DMS153 treated with DMSO at 0.1 percent for 48 hours (cell line): ENCODE measurements around the gene FAM236A.
"Not testable (repeated sequence)": the region's sequence is repeated elsewhere in the genome, so short reads cannot be mapped to it uniquely, and the experiment has no call there.

Experiments
- DNase-seq: peaks from one replicate; lab custom pipeline; 2025; ENCODE audit not compliant: unreplicated experiment; lab: John Stamatoyannopoulos, UW

Gene FAM236A

GRCh38 chrX:72937906-72938305 is at the start of gene FAM236A:
Gene FAM236A, plus strand, starts transcription at chrX:72938206. Its CDS starts 57 bp downstream, at chrX:72938263.
- DNase-seq: not testable (repeated sequence)

- DNase-seq: not testable (repeated sequence)
These were observed 48.3 kb upstream of the FAM236A start for GRCh38 chrX:72889740-72890139.

GRCh38 chrX:72912315-72912714 is 25.7 kb upstream of the FAM236A start, which contains the start of gene FAM236C:
Gene FAM236C, plus strand, starts transcription at chrX:72912615. Its CDS starts 100 bp downstream, at chrX:72912715.
- DNase-seq: not testable (repeated sequence)

- not testable (repeated sequence) for DNase-seq
These were observed 21.9 kb upstream of the FAM236A start for GRCh38 chrX:72916096-72916495.

- not testable (repeated sequence) for DNase-seq
These were observed 5.7 kb upstream of the FAM236A start for GRCh38 chrX:72932283-72932682.

- DNase-seq: not testable (repeated sequence)
These were observed 1.6 kb upstream of the FAM236A start for GRCh38 chrX:72936455-72936854.

- not testable (repeated sequence) for DNase-seq
These were observed 1.0 kb upstream of the FAM236A start for GRCh38 chrX:72936882-72937455.

GRCh38 chrX:72942272-72942671 is 4.3 kb downstream of the FAM236A start:
- DNase-seq: not testable (repeated sequence)

GRCh38 chrX:72943035-72943818 is 5.2 kb downstream of the FAM236A start:
- DNase-seq: not testable (repeated sequence)

- not testable (repeated sequence) for DNase-seq
These were observed 5.8 kb downstream of the FAM236A start, which contains the start of gene DMRTC1 for GRCh38 chrX:72943819-72944169. Gene DMRTC1, minus strand, starts transcription at chrX:72943837. Its CDS starts 68,143 bp downstream, at chrX:72875694.

- DNase-seq: not testable (repeated sequence)
These were observed 22.0 kb downstream of the FAM236A start for GRCh38 chrX:72959971-72960370.

- DNase-seq: not testable (repeated sequence)
These were observed 33.9 kb downstream of the FAM236A start for GRCh38 chrX:72971859-72972258.

GRCh38 chrX:72974885-72975284 is 36.9 kb downstream of the FAM236A start:
- DNase-seq: not testable (repeated sequence)

GRCh38 chrX:72980894-72981469 is 43.0 kb downstream of the FAM236A start:
- not testable (repeated sequence) for DNase-seq
